ENCODE data around the gene CALB2.

Gene CALB2

DNA sequence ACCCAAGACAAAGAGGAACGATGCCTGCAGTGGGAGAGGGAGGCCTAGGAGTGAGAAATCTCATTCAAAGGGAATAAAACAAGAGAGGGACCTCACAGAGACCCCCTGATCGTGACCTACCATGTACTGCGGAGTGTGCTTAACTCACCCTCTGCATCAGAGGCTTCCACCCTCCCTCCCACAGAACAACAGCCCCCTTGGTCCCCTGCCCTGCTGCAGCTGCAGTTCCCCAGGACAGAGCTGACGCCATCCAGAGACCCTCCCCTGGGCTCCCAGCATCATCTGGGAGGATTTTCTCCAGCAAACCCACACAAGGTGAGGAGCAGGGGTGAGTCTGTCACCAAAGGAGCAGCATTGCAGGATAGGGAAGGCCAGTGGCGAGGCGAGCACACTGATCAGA is 43.5 kb downstream of the CALB2 start:
- TF ChIP-seq, protein P1, sequence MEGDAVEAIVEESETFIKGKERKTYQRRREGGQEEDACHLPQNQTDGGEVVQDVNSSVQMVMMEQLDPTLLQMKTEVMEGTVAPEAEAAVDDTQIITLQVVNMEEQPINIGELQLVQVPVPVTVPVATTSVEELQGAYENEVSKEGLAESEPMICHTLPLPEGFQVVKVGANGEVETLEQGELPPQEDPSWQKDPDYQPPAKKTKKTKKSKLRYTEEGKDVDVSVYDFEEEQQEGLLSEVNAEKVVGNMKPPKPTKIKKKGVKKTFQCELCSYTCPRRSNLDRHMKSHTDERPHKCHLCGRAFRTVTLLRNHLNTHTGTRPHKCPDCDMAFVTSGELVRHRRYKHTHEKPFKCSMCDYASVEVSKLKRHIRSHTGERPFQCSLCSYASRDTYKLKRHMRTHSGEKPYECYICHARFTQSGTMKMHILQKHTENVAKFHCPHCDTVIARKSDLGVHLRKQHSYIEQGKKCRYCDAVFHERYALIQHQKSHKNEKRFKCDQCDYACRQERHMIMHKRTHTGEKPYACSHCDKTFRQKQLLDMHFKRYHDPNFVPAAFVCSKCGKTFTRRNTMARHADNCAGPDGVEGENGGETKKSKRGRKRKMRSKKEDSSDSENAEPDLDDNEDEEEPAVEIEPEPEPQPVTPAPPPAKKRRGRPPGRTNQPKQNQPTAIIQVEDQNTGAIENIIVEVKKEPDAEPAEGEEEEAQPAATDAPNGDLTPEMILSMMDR (IDR thresholded peaks at IDR 0.05; ENCODE audit: insufficient read depth, low read depth, low read length, missing control alignments) = no peak
- no peak overlapping the region for H3K4me3 ChIP-seq (ENCODE audit: low read depth, low read length)
- no peak for DNase-seq (ENCODE audit: low read depth)

DNA sequence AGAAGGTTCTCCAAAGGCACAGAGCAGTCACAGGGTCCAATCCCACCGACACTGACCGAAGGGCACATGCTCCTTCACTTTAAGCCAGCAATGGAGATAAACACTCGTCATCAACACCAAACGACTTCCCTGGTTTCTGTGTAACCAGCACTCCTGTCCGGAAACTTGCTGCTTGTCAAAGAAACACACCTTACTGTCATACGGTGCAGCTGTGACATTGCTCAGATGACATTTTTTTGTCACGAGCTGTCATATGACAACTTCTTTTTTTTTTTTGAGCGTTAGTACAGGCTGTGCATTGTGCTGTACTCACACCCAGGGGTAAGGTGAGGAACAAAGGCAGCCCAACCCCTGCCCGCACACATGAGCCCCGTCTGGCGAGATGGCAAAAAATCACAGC is 44.2 kb downstream of the CALB2 start:
- no peak overlapping the region for H3K4me3 ChIP-seq (ENCODE audit: low read depth, low read length)
- DNase-seq (ENCODE audit: low read depth) = no peak
- TF ChIP-seq, protein P1 (IDR thresholded peaks at IDR 0.05; ENCODE audit: insufficient read depth, low read depth, low read length, missing control alignments) = no peak

DNA sequence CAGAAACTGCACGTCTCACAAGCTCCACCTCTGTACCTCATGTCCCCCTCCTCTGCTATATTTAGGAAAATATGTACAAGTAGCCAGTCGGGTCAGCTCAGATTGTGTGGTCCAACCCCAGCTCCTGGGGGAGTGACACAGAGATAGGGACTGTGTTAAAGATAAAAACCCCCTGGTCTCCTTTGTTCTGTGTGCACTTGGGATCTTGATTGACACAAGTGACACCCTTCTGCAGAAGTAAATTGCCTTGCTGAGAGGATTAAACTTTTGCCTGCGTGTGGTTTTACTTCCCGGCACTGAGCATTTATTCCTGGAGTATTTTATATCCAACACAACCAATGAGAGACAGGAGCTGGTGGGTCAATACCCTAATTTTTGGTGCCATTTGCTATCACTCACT is 45.8 kb downstream of the CALB2 start:
- TF ChIP-seq, protein P1 (IDR thresholded peaks at IDR 0.05; ENCODE audit: insufficient read depth, low read depth, low read length, missing control alignments) = no peak
- no peak for DNase-seq (ENCODE audit: low read depth)
- H3K4me3 ChIP-seq (ENCODE audit: low read depth, low read length) = no peak overlapping the region

DNA sequence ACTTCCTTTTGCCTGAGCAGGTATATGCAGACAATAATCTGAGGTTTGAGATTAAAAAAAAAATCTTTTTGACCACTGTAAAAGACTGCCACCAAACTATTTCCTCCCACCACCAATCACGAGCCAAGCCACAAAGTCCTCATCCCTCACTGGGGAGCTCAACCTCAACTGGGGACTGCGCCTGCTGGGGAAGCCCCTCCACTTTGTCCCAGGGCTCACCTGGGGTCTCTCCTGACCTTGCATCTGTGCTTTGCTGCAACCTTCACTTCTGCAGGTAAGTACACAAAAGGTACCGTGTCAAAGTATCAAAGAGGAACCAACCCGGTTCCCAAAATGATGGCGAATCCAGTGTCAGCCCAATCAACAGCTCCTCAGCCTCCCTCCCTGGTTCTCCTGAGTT is 47.8 kb downstream of the CALB2 start:
- H3K4me3 ChIP-seq (ENCODE audit: low read depth, low read length) = no peak overlapping the region
- TF ChIP-seq, protein P1 (IDR thresholded peaks at IDR 0.05; ENCODE audit: insufficient read depth, low read depth, low read length, missing control alignments) = no peak
- DNase-seq (ENCODE audit: low read depth) = no peak

DNA sequence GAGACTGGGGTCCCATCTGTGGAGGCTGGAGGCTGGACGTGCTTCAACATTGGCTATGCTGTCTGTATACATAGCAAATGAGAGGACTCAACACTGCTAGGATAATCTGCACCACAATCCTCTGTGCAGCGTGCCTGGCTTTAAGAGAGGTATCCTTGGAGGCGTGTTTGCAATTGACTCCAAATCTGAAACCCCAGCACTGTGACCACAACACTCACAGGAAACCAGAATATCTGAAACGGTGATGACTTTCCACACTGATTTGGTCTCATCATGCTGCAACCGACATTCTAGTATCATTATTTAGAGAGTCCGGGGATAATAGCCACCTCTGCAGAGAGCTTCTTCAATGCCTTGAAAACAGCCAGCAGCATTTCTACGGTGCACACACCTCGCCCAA is 48.2 kb downstream of the CALB2 start:
- no peak overlapping the region for H3K4me3 ChIP-seq (ENCODE audit: low read depth, low read length)
- no peak for DNase-seq (ENCODE audit: low read depth)

DNA sequence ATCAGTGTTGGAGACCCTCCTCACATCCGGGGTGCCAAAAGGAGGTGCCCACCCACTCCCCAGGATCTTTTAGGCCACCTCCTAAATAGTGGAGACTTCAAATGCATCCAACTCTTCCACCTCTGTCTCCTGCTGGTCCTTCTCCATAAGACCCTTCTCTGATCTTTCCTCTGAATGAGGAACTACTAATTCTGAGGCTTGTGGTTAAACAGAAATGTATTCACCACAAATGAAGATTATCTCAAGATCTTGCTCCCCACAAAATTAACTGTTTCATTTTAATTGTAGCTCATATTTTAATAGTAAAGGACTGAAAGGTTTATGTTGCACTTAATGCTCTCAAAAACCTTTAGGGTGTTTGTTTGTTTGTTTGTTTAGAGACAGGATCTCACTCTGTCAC is 49.2 kb downstream of the CALB2 start:
- no peak overlapping the region for H3K4me3 ChIP-seq (ENCODE audit: low read depth, low read length)
- TF ChIP-seq, protein P1 (IDR thresholded peaks at IDR 0.05; ENCODE audit: insufficient read depth, low read depth, low read length, missing control alignments) = no peak
- DNase-seq (ENCODE audit: low read depth) = no peak

More for the DNA sequence above, 48.2 kb downstream of the CALB2 start:
- TF ChIP-seq, protein P1 (IDR thresholded peaks at IDR 0.05; ENCODE audit: insufficient read depth, low read depth, low read length, missing control alignments) = no peak

DNA sequence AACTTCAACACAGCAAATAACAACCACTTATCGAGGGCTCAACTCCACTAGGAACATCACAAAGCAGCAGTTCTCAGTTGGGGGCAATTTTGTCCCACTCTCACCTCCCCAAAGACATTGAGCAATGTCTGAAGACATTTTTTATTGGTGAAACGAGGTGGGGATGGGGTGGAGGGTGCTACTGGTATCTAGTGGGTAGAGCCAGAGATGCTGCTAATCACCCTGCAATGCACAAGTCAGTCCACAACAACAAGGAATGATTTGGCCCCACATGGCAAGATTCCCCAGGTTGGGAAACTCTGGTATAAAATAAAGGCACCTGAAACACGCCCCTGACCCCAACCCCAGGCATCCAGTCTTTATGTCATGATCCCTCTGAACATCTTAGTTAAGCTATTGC is 50.0 kb downstream of the CALB2 start:
- H3K4me3 ChIP-seq (ENCODE audit: low read depth, low read length) = no peak overlapping the region
- TF ChIP-seq, protein P1 (IDR thresholded peaks at IDR 0.05; ENCODE audit: insufficient read depth, low read depth, low read length, missing control alignments) = no peak
- no peak for DNase-seq (ENCODE audit: low read depth)

Measured in GM12865 (cell line).